ENCODE data around the gene KBTBD3.

DNA sequence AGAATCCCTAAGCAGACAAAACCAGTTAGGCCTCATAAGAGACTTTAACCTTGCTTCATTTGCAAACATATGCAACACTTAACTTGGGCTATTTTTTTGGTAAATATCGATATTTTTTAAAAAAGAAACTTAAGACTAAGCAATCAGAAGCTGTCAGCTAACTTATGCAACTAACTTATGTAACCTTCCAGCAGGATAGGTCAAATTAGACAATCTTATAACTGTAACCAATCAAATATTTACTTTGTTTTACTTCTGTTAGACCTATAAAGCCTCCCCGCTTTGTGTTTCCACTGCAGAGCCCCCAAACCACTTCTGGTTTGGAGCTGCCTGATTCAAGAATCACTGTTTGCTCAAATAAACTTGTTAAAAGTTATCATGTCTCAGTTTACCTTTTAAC lies 63.1 kb downstream of the KBTBD3 start:
- TF ChIP-seq, protein P1, sequence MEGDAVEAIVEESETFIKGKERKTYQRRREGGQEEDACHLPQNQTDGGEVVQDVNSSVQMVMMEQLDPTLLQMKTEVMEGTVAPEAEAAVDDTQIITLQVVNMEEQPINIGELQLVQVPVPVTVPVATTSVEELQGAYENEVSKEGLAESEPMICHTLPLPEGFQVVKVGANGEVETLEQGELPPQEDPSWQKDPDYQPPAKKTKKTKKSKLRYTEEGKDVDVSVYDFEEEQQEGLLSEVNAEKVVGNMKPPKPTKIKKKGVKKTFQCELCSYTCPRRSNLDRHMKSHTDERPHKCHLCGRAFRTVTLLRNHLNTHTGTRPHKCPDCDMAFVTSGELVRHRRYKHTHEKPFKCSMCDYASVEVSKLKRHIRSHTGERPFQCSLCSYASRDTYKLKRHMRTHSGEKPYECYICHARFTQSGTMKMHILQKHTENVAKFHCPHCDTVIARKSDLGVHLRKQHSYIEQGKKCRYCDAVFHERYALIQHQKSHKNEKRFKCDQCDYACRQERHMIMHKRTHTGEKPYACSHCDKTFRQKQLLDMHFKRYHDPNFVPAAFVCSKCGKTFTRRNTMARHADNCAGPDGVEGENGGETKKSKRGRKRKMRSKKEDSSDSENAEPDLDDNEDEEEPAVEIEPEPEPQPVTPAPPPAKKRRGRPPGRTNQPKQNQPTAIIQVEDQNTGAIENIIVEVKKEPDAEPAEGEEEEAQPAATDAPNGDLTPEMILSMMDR (IDR thresholded peaks at IDR 0.05) = no peak
- TF ChIP-seq POLR2A (IDR thresholded peaks at IDR 0.05) (no peak), EP300 (IDR thresholded peaks at IDR 0.05) (no peak)

Measured in tibial nerve (tissue), 4 donors.